Neural cell (in vitro differentiated cells): ENCODE data around the gene NXPH3. TPM values are rescaled to one million over a fixed set of nuclear protein-coding genes. Genes with fewer than 3 reads are reported as not detected.
A peak's percentile ranks its signal among the peaks of the same experiment; 100 is the strongest.

Source experiments
- H2AFZ ChIP-seq: fragments of 200-600, 300-800 bp; sonication (generic), shearing (Covaris generic); 2 replicates; pipeline ENCODE4 v1.6.0; 2014; ENCODE audit warnings: low read depth, mild to moderate bottlenecking, antibody characterized with exemption, low read length, moderate library complexity
- H3F3A ChIP-seq: fragments of 200-600 bp; shearing (Covaris generic); 2 replicates; pipeline ENCODE4 v1.6.1; 2016; ENCODE audit warnings: mild to moderate bottlenecking, moderate library complexity, mixed read lengths, antibody characterized with exemption, low read length; ENCODE audit not compliant: insufficient read depth, poor library complexity, severe bottlenecking
- H3K27ac ChIP-seq: fragments of 200-600, 300-800 bp; sonication (generic), shearing (Covaris generic); 2 replicates; pipeline ENCODE4 v1.5.1; 2014; ENCODE audit warnings: mild to moderate bottlenecking, low read length, moderate library complexity
- H3K27me3 ChIP-seq: fragments of 300-800, 200-600 bp; sonication (generic), shearing (Covaris generic); 2 replicates; pipeline ENCODE4 v1.6.0; 2014; ENCODE audit warnings: mild to moderate bottlenecking, low read depth, low read length, moderate library complexity; ENCODE audit not compliant: insufficient read depth
- H3K36me3 ChIP-seq: fragments of 300-800, 200-600 bp; sonication (generic), shearing (Covaris generic); 2 replicates; pipeline ENCODE4 v1.5.1; 2014; ENCODE audit warnings: mild to moderate bottlenecking, antibody characterized with exemption, low read length, moderate library complexity; ENCODE audit not compliant: insufficient read depth
- H3K4me2 ChIP-seq: fragments of 300-800, 200-600 bp; sonication (generic), shearing (Covaris generic); 2 replicates; pipeline ENCODE4 v1.6.0; 2014; ENCODE audit warnings: mild to moderate bottlenecking, low read length
- H3K4me3 ChIP-seq: fragments of 300-800, 200-600 bp; sonication (generic), shearing (Covaris generic); 2 replicates; pipeline ENCODE4 v1.5.1; 2014; ENCODE audit warnings: mild to moderate bottlenecking, low read length, moderate library complexity
- H3K79me2 ChIP-seq: fragments of 200-600 bp; shearing (Covaris generic); replicated peaks from 2 replicates; pipeline ENCODE4 v1.6.0; 2014; ENCODE audit warnings: mild to moderate bottlenecking, low read length, moderate library complexity; ENCODE audit not compliant: insufficient read depth
- H3K9ac ChIP-seq: fragments of 300-800, 200-600 bp; sonication (generic), shearing (Covaris generic); 2 replicates; pipeline ENCODE4 v1.6.1; 2016; ENCODE audit warnings: mild to moderate bottlenecking, low read length, mixed read lengths
- H3K9me2 ChIP-seq: fragments of 200-600 bp; shearing (Covaris generic); 2 replicates; pipeline ENCODE4 v1.6.1; 2016; ENCODE audit warnings: mild to moderate bottlenecking, low read length, mixed read lengths; ENCODE audit not compliant: insufficient read depth
- H3K9me3 ChIP-seq: fragments of 200-600, 300-800 bp; sonication (generic), shearing (Covaris generic); 2 replicates; pipeline ENCODE4 v1.6.1; 2016; ENCODE audit warnings: mild to moderate bottlenecking, mixed run types, low read length, moderate library complexity, mixed read lengths
- H4K20me1 ChIP-seq: fragments of 200-600 bp; shearing (Covaris generic); 2 replicates; pipeline ENCODE4 v1.6.1; 2016; ENCODE audit warnings: mild to moderate bottlenecking, mixed run types; ENCODE audit not compliant: insufficient read depth
- EP300 ChIP-seq: fragments of 450-650 bp; conservative IDR thresholded peaks from 2 replicates; pipeline ENCODE4 v1.6.1; 2014; ENCODE audit warnings: antibody characterized with exemption, mild to moderate bottlenecking, moderate library complexity; ENCODE audit not compliant: poor library complexity, severe bottlenecking
- EZH2 ChIP-seq: fragments of 200-600, 300-800 bp; shearing (Covaris generic), sonication (generic); IDR thresholded peaks from 2 replicates; pipeline ENCODE4 v1.6.1; 2014; ENCODE audit warnings: antibody characterized with exemption, low read length, borderline replicate concordance, mild to moderate bottlenecking; ENCODE audit not compliant: insufficient read depth, poor library complexity, severe bottlenecking
- MXI1 ChIP-seq: fragments of 450-650 bp; conservative IDR thresholded peaks from 2 replicates; pipeline ENCODE4 v1.6.1; 2014; ENCODE audit warnings: antibody characterized with exemption, mild to moderate bottlenecking; ENCODE audit not compliant: poor library complexity, severe bottlenecking
- POLR2AphosphoS5 ChIP-seq: IDR thresholded peaks from 2 replicates; pipeline ENCODE4 v1.6.1; 2012
- RAD21 ChIP-seq: fragments of 450-650 bp; conservative IDR thresholded peaks from 2 replicates; pipeline ENCODE4 v1.6.1; 2014; ENCODE audit warnings: antibody characterized with exemption, mild to moderate bottlenecking, moderate library complexity
- SMC3 ChIP-seq: fragments of 450-650 bp; conservative IDR thresholded peaks from 2 replicates; pipeline ENCODE4 v1.6.1; 2014; ENCODE audit warnings: antibody characterized with exemption, mild to moderate bottlenecking, moderate library complexity; ENCODE audit not compliant: poor library complexity
- TAF1 ChIP-seq: IDR thresholded peaks from 2 replicates; pipeline ENCODE4 v1.6.1; 2012; ENCODE audit warnings: low read depth
- polyA plus RNA-seq: library from polyadenylated mRNA; depleted of rRNA; stranded (reverse); fragments of >200 nt; gene quantifications from 2 replicates; pipeline ENCODE4 v1.2.3, GENCODE V29; 2014
- TF ChIP-seq, protein P1 (sequence below): fragments of 450-650 bp; IDR thresholded peaks from 2 replicates; pipeline ENCODE4 v1.5.1; 2014; ENCODE audit warnings: antibody characterized with exemption, mild to moderate bottlenecking, moderate library complexity; ENCODE audit not compliant: poor library complexity, severe bottlenecking
- TF ChIP-seq, protein P2 (sequence below): IDR thresholded peaks from 2 replicates; pipeline ENCODE4 v1.6.1; 2012; ENCODE audit warnings: borderline replicate concordance

NXPH3 gene
- polyA plus RNA-seq, 1 donor from 2014 or later, result 2.4 TPM

GRCh38 chr17:49616601-49617131 lies 41.0 kb downstream of the NXPH3 start:
- Histone ChIP-seq H3K4me3 (no peak overlapping the region), H3K27me3 (no peaks in the 10 kb centered on the region), H3F3A (no peaks in the 10 kb centered on the region), H3K4me2 (no peak overlapping the region), H4K20me1 (no peaks in the 10 kb centered on the region), H3K27ac (no peak overlapping the region), H3K79me2 (no peaks in the 10 kb centered on the region), H3K9me2 (no peaks in the 10 kb centered on the region), H2AFZ (no peak overlapping the region), H3K9ac (no peak overlapping the region), H3K9me3 (no peaks in the 10 kb centered on the region), H3K36me3 (peaks cover 11% of the 10 kb centered on the region)
- TF ChIP-seq RAD21, result no peak
- TF ChIP-seq, protein P1, sequence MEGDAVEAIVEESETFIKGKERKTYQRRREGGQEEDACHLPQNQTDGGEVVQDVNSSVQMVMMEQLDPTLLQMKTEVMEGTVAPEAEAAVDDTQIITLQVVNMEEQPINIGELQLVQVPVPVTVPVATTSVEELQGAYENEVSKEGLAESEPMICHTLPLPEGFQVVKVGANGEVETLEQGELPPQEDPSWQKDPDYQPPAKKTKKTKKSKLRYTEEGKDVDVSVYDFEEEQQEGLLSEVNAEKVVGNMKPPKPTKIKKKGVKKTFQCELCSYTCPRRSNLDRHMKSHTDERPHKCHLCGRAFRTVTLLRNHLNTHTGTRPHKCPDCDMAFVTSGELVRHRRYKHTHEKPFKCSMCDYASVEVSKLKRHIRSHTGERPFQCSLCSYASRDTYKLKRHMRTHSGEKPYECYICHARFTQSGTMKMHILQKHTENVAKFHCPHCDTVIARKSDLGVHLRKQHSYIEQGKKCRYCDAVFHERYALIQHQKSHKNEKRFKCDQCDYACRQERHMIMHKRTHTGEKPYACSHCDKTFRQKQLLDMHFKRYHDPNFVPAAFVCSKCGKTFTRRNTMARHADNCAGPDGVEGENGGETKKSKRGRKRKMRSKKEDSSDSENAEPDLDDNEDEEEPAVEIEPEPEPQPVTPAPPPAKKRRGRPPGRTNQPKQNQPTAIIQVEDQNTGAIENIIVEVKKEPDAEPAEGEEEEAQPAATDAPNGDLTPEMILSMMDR, result no peak
- TF ChIP-seq POLR2AphosphoS5, result no peak
- TF ChIP-seq, protein P2, sequence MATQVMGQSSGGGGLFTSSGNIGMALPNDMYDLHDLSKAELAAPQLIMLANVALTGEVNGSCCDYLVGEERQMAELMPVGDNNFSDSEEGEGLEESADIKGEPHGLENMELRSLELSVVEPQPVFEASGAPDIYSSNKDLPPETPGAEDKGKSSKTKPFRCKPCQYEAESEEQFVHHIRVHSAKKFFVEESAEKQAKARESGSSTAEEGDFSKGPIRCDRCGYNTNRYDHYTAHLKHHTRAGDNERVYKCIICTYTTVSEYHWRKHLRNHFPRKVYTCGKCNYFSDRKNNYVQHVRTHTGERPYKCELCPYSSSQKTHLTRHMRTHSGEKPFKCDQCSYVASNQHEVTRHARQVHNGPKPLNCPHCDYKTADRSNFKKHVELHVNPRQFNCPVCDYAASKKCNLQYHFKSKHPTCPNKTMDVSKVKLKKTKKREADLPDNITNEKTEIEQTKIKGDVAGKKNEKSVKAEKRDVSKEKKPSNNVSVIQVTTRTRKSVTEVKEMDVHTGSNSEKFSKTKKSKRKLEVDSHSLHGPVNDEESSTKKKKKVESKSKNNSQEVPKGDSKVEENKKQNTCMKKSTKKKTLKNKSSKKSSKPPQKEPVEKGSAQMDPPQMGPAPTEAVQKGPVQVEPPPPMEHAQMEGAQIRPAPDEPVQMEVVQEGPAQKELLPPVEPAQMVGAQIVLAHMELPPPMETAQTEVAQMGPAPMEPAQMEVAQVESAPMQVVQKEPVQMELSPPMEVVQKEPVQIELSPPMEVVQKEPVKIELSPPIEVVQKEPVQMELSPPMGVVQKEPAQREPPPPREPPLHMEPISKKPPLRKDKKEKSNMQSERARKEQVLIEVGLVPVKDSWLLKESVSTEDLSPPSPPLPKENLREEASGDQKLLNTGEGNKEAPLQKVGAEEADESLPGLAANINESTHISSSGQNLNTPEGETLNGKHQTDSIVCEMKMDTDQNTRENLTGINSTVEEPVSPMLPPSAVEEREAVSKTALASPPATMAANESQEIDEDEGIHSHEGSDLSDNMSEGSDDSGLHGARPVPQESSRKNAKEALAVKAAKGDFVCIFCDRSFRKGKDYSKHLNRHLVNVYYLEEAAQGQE, result no peak
- TF ChIP-seq SMC3, result no peak
- TF ChIP-seq TAF1, result no peak
- no peak for TF ChIP-seq EP300
- no peak for TF ChIP-seq EZH2

DNA sequence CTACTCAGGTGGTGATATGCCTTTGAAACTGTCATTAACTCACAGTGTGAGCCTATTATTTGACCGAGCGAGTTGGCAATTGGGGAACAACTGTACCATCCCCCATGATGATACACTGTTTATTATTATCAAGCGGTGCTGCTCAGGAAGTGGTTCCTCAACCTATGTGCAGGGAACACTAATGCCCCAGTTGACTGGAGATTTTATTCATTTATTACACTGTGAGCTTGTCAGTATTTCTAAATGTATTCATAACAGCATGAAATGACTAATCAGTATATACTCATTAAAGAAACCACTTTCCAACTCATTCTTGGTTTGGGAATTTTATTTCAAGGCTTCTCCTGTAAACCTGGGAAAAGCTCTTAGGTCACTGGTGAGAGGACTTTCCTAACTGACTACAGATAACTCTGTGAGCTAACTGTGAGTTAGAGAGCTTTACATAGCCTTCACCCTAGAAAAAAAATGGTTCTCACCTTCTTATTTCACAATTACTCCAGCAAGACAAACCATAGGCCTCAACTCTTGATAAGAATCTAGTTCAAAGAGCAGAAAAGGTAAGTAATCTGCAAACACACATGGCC lies 42.4 kb downstream of the NXPH3 start:
- H2AFZ ChIP-seq, result no peak overlapping the region
- H3K79me2 ChIP-seq, result no peaks in the 10 kb centered on the region
- H3K4me3 ChIP-seq, result no peak overlapping the region
- H3K9me2 ChIP-seq, result no peaks in the 10 kb centered on the region
- H3K4me2 ChIP-seq, result no peak overlapping the region
- H3F3A ChIP-seq, result no peaks in the 10 kb centered on the region
- no peak overlapping the region for H3K9ac ChIP-seq
- no peaks in the 10 kb centered on the region for H3K27me3 ChIP-seq
- H4K20me1 ChIP-seq, result no peaks in the 10 kb centered on the region
- H3K9me3 ChIP-seq, result no peaks in the 10 kb centered on the region
- no peak overlapping the region for H3K27ac ChIP-seq
- no peak for TF ChIP-seq MXI1
- TF ChIP-seq POLR2AphosphoS5, result peak; percentile 82
- peaks cover 16% of the 10 kb centered on the region for H3K36me3 ChIP-seq
